Tibial nerve (tissue), 4 donors: ENCODE data around the gene SLAMF9. TPM values are rescaled to one million over a fixed set of nuclear protein-coding genes. Genes with fewer than 3 reads are reported as not detected.

Experiments used
- DNase-seq, 2 donors: peaks; one replicate each; pipeline ENCODE4 v3.0.0-alpha.2; 2019; ENCODE audit warnings: low spot score in 2 of 2
- H3K27ac ChIP-seq, 4 donors: fragments of 200-600 bp; sonication (generic) in 3 of 4; one replicate each; pipeline ENCODE4 v1.5.1; 2017 to 2019; ENCODE audit warnings: mild to moderate bottlenecking in 1 of 4
- H3K27me3 ChIP-seq, 2 donors: fragments of 200-600 bp; sonication (generic) in 1 of 2; one replicate each; pipeline versions ENCODE4 v1.5.1 to v1.6.0; 2017 to 2019
- H3K36me3 ChIP-seq, 3 donors: fragments of 200-600 bp; sonication (generic); one replicate each; pipeline ENCODE4 v1.5.1; 2018 to 2019
- H3K4me1 ChIP-seq, 4 donors: fragments of 200-600 bp; sonication (generic) in 3 of 4; one replicate each; pipeline ENCODE4 v1.5.1; 2017 to 2019
- H3K4me3 ChIP-seq, 4 donors: fragments of 200-600 bp; sonication (generic) in 3 of 4; one replicate each; pipeline ENCODE4 v1.5.1; 2017 to 2019; ENCODE audit warnings: mild to moderate bottlenecking in 1 of 4, moderate library complexity in 1 of 4
- H3K9me3 ChIP-seq, 4 donors: fragments of 200-600 bp; sonication (generic) in 3 of 4; one replicate each; pipeline ENCODE4 v1.5.1; 2017 to 2019
- CTCF ChIP-seq, 5 experiments: fragments of 200-600 bp in 3 of 5; fragments of 450-650 bp in 2 of 5; sonication (generic) in 3 of 5; IDR thresholded peaks; one replicate each; pipeline ENCODE4 v1.5.1; 2016 to 2019; ENCODE audit warnings: antibody characterized with exemption in 5 of 5, mild to moderate bottlenecking in 3 of 5, moderate library complexity in 2 of 5
- EP300 ChIP-seq, 2 donors: sonication (generic); formaldehyde crosslinking; IDR thresholded peaks; one replicate each; pipeline ENCODE4 v1.6.1; 2017; ENCODE audit warnings: antibody characterized with exemption in 2 of 2, mild to moderate bottlenecking in 1 of 2
- POLR2A ChIP-seq, 2 donors: fragments of 450-650 bp; IDR thresholded peaks; one replicate each; pipeline ENCODE4 v1.6.1; 2017; ENCODE audit warnings: antibody characterized with exemption in 2 of 2, mild to moderate bottlenecking in 2 of 2, moderate library complexity in 2 of 2
- WGBS, 2 donors: methylation state at CpG; one replicate each; pipeline ENCODE4 v1.1.5; 2018; 5-methylcytosine and 5-hydroxymethylcytosine counted together
- total RNA-seq, 4 donors: library from RNA; depleted of rRNA; stranded (reverse); fragments of >200 nt; gene quantifications; one replicate each; pipeline ENCODE4 v1.1.0, GENCODE V29; 2016

Gene SLAMF9
- total RNA-seq, 4 donors from 2014 or later: not detected

GRCh38 chr1:159936273-159936904 is 17.6 kb downstream of the SLAMF9 start:
- Histone ChIP-seq H3K36me3 (no peaks in the 10 kb centered on the region), H3K4me1 (peaks cover 0 to 17% (median 8%) of the 10 kb centered on the region in 4 donors), H3K9me3 (no peaks in the 10 kb centered on the region), H3K27ac (no peak overlapping the region), H3K27me3 (peaks cover 0 to 7% of the 10 kb centered on the region in 2 donors), H3K4me3 (no peak overlapping the region)
- WGBS, 2 donors: 33 to 78% methylated on average over 6 to 16 of the region's 16 CpGs
- TF ChIP-seq EP300 (IDR thresholded peaks at IDR 0.05): no peak
- TF ChIP-seq CTCF (IDR thresholded peaks at IDR 0.05): peak; percentile 97 to 99 (median 98)
- peak; percentile 52 to 77 for DNase-seq

DNA sequence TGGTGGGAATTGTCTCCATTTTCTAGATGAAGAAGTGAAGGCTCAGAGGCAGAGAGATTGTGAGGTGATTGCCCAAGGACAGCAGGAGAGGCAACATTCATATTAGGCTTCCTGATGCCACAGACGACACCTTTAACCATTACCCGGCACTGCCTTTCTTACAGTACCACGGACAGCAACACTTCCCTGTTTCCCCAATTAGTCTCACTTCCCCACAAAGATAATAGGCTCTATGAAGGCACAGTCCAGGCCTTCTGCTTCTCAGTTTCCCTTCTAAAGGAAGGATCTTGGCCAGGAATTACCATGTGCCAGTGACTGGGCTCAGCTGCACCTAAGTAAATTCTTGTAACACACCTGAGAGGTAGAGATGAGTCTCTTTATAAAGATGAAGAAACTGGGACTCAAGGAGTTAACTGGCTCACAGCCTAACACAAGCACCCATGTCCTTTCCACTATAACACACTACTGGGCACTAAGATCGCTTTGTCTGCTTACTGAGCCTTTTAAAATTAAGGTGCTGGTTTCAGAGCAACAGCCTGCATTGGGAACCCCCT is 18.2 kb downstream of the SLAMF9 start:
- TF ChIP-seq EP300 (IDR thresholded peaks at IDR 0.05): no peak
- TF ChIP-seq POLR2A (IDR thresholded peaks at IDR 0.05): no peak
- no peak for TF ChIP-seq CTCF (IDR thresholded peaks at IDR 0.05)
- Histone ChIP-seq H3K4me3 (no peak overlapping the region), H3K27ac (no peak overlapping the region), H3K4me1 (peaks cover 0 to 17% (median 8%) of the 10 kb centered on the region in 4 donors), H3K9me3 (no peaks in the 10 kb centered on the region), H3K36me3 (no peaks in the 10 kb centered on the region), H3K27me3 (peaks cover 0 to 7% of the 10 kb centered on the region in 2 donors)
- DNase-seq: no peak
- 64 to 73% methylated on average over 4 of the region's 4 CpGs for WGBS, 2 donors

DNA sequence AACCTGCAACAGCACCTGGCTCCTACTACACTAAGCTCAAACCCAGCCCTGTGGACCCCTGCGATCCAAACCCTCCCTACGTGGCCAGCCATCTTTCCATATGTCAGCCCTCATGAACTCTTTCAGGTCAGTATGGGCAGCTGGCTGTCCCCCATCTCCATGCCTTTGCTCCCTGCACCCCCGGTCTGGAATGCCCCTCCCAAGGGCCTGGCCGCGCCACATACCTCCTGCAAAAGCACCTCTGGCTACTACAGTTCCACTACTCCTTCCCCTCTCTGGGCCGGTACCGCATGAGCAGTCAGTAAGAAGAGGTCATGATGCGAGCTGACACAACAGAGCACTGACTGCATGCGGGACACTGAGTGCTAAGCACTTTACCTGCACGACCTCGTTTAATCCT is 18.7 kb downstream of the SLAMF9 start:
- Histone ChIP-seq H3K9me3 (no peaks in the 10 kb centered on the region), H3K27me3 (peaks cover 0 to 7% of the 10 kb centered on the region in 2 donors), H3K4me1 (peaks cover 0 to 17% (median 8%) of the 10 kb centered on the region in 4 donors), H3K4me3 (no peak overlapping the region), H3K36me3 (no peaks in the 10 kb centered on the region), H3K27ac (no peak overlapping the region)
- no peak for TF ChIP-seq POLR2A (IDR thresholded peaks at IDR 0.05)
- TF ChIP-seq CTCF (IDR thresholded peaks at IDR 0.05): no peak
- TF ChIP-seq EP300 (IDR thresholded peaks at IDR 0.05): no peak
- DNase-seq: no peak
- WGBS, 2 donors: 94 to 95% methylated on average over 11 of the region's 11 CpGs

GRCh38 chr1:159934136-159935039 is 19.6 kb downstream of the SLAMF9 start:
- H3K4me1 ChIP-seq: peaks cover 0 to 17% (median 8%) of the 10 kb centered on the region in 4 donors
- H3K27ac ChIP-seq: no peak overlapping the region
- no peak for DNase-seq
- WGBS, 2 donors: 88 to 90% methylated on average over 13 to 14 of the region's 14 CpGs
- H3K4me3 ChIP-seq: no peak overlapping the region
- TF ChIP-seq EP300 (IDR thresholded peaks at IDR 0.05) (no peak), CTCF (IDR thresholded peaks at IDR 0.05) (no peak), POLR2A (IDR thresholded peaks at IDR 0.05) (no peak)
- H3K27me3 ChIP-seq: peaks cover 0 to 7% of the 10 kb centered on the region in 2 donors
- H3K36me3 ChIP-seq: no peaks in the 10 kb centered on the region
- H3K9me3 ChIP-seq: no peaks in the 10 kb centered on the region
